ENCODE results near the gene OR6S1.
"Not testable (repeated sequence)": the region's sequence is repeated elsewhere in the genome, so short reads cannot be mapped to it uniquely, and the experiment has no call there.

OR6S1 gene

DNA sequence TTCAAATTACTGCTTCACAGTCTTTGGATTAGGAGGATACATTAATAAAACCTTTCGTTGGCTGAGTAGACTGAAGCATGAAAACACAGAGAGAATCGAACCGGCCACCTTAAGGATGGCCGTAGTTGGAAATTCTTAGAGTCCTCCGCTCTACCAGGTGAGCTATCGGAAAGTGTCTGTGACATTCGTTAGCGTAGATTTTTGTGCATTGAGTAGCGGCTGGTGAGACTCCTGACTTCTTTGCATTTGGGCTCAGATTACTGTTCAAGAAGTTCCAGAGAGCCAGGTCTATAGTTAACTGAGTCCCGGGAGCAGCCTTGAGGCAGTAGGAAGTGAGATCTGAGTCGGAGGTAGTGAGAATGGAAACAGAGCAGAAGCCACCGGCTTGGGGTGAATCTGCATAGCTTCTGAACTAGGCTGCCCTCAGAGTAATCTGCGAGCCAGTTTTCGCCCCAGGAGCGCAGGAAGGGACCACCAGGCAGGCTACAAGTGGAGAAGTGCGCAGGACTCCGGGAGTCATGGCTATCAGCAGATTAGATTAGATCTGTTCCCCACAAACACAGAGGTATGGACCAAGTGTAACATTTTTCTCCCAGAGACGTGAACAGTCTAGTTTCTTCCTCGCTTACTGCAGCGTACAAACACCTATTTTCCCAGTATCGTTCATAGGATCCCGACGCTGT lies 11.0 kb downstream of the OR6S1 start:
- 1 to 4% methylated on average over 15 to 21 of the region's 23 CpGs for WGBS, 2 experiments (ENCODE audit: insufficient coverage in 2 of 2)
- H3K4me1 ChIP-seq (ENCODE audit: control insufficient read depth, insufficient read depth, low read length, poor library complexity, severe bottlenecking), result peaks cover 17% of the 10 kb centered on the region
- no peaks in the 10 kb centered on the region for H3K36me3 ChIP-seq (ENCODE audit: control insufficient read depth, insufficient read depth, low read length)
- peak overlapping the region; percentile 54 for H3K4me3 ChIP-seq (ENCODE audit: extremely low read depth, insufficient read depth, low read length, poor library complexity, severe bottlenecking)
- no peaks in the 10 kb centered on the region for H3K9me3 ChIP-seq (ENCODE audit: control insufficient read depth, low read length)
- H3K27ac ChIP-seq (ENCODE audit: low read depth, low read length, severe bottlenecking), result no peak overlapping the region

DNA sequence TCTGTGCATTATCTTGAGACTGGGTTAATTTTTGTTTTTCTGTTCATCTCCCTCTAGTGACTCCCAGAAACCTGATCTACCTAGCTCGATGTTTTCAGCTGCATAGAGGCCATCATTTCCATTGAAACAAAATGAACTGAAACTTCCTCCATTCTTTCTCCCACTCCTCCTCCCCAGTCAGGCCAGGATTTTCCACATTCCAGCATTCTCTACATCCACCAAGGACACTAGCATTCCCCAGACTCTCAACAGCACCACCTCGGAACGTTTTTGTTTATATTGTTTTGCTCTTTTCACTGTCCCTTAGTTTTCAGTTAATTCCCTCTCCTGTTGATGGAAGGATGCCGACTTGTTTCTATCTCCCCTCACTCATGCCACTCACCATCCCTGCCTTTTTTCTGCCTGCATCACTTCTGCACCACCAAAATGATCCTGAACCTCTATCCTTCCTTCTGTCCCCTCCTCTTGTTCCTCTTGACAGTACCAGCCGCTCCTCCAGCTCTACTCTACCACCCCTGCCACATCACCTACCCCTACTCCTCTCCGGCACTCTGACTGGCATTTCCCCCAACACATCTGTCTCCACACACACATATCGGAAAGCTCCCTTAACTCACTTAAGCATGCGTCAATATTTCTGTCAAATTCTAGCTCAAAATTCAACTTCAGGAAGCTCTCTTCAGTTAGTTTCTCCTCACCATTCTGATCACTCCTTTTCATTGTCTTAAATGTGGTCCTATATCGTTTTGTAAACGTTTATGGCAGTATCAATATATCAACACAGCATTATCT lies 13.2 kb downstream of the OR6S1 start:
- 30 to 35% methylated on average over 8 of the region's 10 CpGs for WGBS, 2 experiments (ENCODE audit: insufficient coverage in 2 of 2)
- Histone ChIP-seq H3K4me1 (ENCODE audit: control insufficient read depth, insufficient read depth, low read length, poor library complexity, severe bottlenecking) (peaks cover 17% of the 10 kb centered on the region), H3K9me3 (ENCODE audit: control insufficient read depth, low read length) (no peaks in the 10 kb centered on the region), H3K4me3 (ENCODE audit: extremely low read depth, insufficient read depth, low read length, poor library complexity, severe bottlenecking) (no peak overlapping the region), H3K27ac (ENCODE audit: low read depth, low read length, severe bottlenecking) (peak overlapping the region; percentile 8), H3K36me3 (ENCODE audit: control insufficient read depth, insufficient read depth, low read length) (no peaks in the 10 kb centered on the region)

GRCh38 chr14:20627346-20628027 lies 14.0 kb downstream of the OR6S1 start:
- WGBS, 2 experiments (ENCODE audit: insufficient coverage in 2 of 2), result 57 to 58% methylated on average over 2 to 3 of the region's 5 CpGs
- Histone ChIP-seq H3K4me1 (ENCODE audit: control insufficient read depth, insufficient read depth, low read length, poor library complexity, severe bottlenecking) (peaks cover 17% of the 10 kb centered on the region), H3K27ac (ENCODE audit: low read depth, low read length, severe bottlenecking) (peak overlapping the region; percentile 8), H3K4me3 (ENCODE audit: extremely low read depth, insufficient read depth, low read length, poor library complexity, severe bottlenecking) (no peak overlapping the region), H3K9me3 (ENCODE audit: control insufficient read depth, low read length) (no peaks in the 10 kb centered on the region), H3K36me3 (ENCODE audit: control insufficient read depth, insufficient read depth, low read length) (no peaks in the 10 kb centered on the region)

DNA sequence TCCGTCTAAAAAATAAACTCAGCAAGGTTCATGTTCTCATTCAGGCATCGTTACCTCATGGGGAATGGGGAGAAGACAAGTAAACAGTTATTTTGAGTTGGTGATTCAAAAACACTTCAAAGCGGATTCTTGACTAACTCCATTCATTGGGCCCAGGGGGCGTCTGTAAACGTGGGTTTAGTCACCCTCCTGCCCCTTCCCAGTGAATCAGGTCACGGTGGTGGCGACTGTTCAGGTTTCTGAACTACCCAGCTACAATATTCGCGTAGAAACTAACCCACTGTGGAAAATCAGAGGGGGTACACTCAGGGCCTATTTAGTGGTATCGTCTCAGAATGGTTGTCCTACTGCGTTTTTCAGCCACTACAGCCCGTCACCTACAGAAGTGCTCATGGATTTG lies 15.2 kb downstream of the OR6S1 start:
- Histone ChIP-seq H3K4me1 (ENCODE audit: control insufficient read depth, insufficient read depth, low read length, poor library complexity, severe bottlenecking) (peaks cover 17% of the 10 kb centered on the region), H3K27ac (ENCODE audit: low read depth, low read length, severe bottlenecking) (no peak overlapping the region), H3K4me3 (ENCODE audit: extremely low read depth, insufficient read depth, low read length, poor library complexity, severe bottlenecking) (peak overlapping the region; percentile 18), H3K36me3 (ENCODE audit: control insufficient read depth, insufficient read depth, low read length) (no peaks in the 10 kb centered on the region), H3K9me3 (ENCODE audit: control insufficient read depth, low read length) (no peaks in the 10 kb centered on the region)
- 55 to 69% methylated on average over 9 to 10 of the region's 12 CpGs for WGBS, 2 experiments (ENCODE audit: insufficient coverage in 2 of 2)

DNA sequence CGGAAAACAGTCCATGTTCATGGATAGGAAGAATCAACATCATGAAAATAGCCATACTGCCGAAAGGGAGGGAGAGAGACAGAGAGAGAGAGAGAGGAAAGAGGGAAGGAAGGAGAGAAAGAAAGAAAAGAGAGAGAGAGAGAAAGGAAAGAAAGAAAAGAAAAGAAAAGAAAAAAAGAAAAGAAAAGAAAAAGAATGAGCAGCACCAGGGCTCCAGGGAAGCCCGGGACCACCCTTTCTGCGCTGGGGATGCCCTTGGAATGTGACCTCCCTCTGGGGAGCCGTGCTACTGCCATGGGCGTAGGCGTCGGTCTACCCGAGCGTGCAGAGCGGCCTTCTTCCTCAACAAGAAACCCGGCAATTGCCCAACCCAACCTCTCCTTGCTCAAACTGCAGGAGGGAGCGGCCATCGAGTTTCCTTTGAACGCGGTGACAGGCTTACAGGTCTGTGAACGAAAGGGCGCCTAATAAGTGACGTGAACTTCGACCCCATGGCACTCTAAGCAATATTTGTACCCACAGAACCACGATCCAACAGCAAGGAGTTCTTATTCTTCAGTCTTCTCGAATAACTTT lies 16.9 kb downstream of the OR6S1 start:
- WGBS, 2 experiments (ENCODE audit: insufficient coverage in 2 of 2), result 6 to 9% methylated on average over 21 of the region's 22 CpGs
- H3K27ac ChIP-seq (ENCODE audit: low read depth, low read length, severe bottlenecking), result no peak overlapping the region

DNA sequence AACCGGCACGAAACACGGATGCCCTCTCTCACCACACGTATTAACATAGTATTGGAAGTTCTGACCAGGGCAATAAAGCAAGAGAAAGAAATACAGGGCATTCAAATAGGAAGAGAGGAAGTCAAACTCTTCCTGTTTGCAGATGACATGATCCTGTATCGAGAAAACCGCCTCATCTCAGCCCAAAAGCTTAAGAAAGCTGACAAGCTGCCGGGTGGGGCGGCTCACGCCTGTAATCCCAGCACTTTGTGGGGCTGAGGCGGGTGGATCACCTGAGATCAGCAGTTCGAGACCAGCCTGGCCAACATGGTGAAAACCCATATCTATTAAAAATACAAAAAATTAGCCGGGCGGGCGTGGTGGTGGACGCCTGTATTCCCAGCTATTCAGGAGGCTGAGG lies 17.7 kb downstream of the OR6S1 start:
- no peak overlapping the region for H3K27ac ChIP-seq (ENCODE audit: low read depth, low read length, severe bottlenecking)
- WGBS, 2 experiments (ENCODE audit: insufficient coverage in 2 of 2), result 91 to 94% methylated on average over 10 to 11 of the region's 15 CpGs
- H3K4me3 ChIP-seq (ENCODE audit: extremely low read depth, insufficient read depth, low read length, poor library complexity, severe bottlenecking), result no peak overlapping the region
- H3K9me3 ChIP-seq (ENCODE audit: control insufficient read depth, low read length), result no peaks in the 10 kb centered on the region
- no peaks in the 10 kb centered on the region for H3K36me3 ChIP-seq (ENCODE audit: control insufficient read depth, insufficient read depth, low read length)
- peaks cover 17% of the 10 kb centered on the region for H3K4me1 ChIP-seq (ENCODE audit: control insufficient read depth, insufficient read depth, low read length, poor library complexity, severe bottlenecking)

More for the DNA sequence above, 16.9 kb downstream of the OR6S1 start:
- peaks cover 17% of the 10 kb centered on the region for H3K4me1 ChIP-seq (ENCODE audit: control insufficient read depth, insufficient read depth, low read length, poor library complexity, severe bottlenecking)
- H3K4me3 ChIP-seq (ENCODE audit: extremely low read depth, insufficient read depth, low read length, poor library complexity, severe bottlenecking), result peak overlapping the region; percentile 57
- no peaks in the 10 kb centered on the region for H3K36me3 ChIP-seq (ENCODE audit: control insufficient read depth, insufficient read depth, low read length)
- no peaks in the 10 kb centered on the region for H3K9me3 ChIP-seq (ENCODE audit: control insufficient read depth, low read length)

GRCh38 chr14:20622816-20623291 lies 18.6 kb downstream of the OR6S1 start:
- Histone ChIP-seq H3K36me3 (ENCODE audit: control insufficient read depth, insufficient read depth, low read length) (no peaks in the 10 kb centered on the region), H3K4me3 (ENCODE audit: extremely low read depth, insufficient read depth, low read length, poor library complexity, severe bottlenecking) (no peak overlapping the region), H3K27ac (ENCODE audit: low read depth, low read length, severe bottlenecking) (no peak overlapping the region), H3K9me3 (ENCODE audit: control insufficient read depth, low read length) (no peaks in the 10 kb centered on the region), H3K4me1 (ENCODE audit: control insufficient read depth, insufficient read depth, low read length, poor library complexity, severe bottlenecking) (peaks cover 12% of the 10 kb centered on the region)
- 81 to 85% methylated on average over 23 to 28 of the region's 29 CpGs for WGBS, 2 experiments (ENCODE audit: insufficient coverage in 2 of 2)

- Histone ChIP-seq H3K27ac (ENCODE audit: low read depth, low read length, severe bottlenecking) (no peak overlapping the region), H3K4me3 (ENCODE audit: extremely low read depth, insufficient read depth, low read length, poor library complexity, severe bottlenecking) (no peak overlapping the region), H3K4me1 (ENCODE audit: control insufficient read depth, insufficient read depth, low read length, poor library complexity, severe bottlenecking) (no peaks in the 10 kb centered on the region), H3K36me3 (ENCODE audit: control insufficient read depth, insufficient read depth, low read length) (no peaks in the 10 kb centered on the region), H3K9me3 (ENCODE audit: control insufficient read depth, low read length) (no peaks in the 10 kb centered on the region)
- 54 to 100% methylated on average over 1 to 2 of the region's 2 CpGs for WGBS, 2 experiments (ENCODE audit: insufficient coverage in 2 of 2)
Measured at GRCh38 chr14:20620798-20621478, 20.6 kb downstream of the OR6S1 start.

GRCh38 chr14:20619688-20620087 lies 21.8 kb downstream of the OR6S1 start:
- H3K9me3 ChIP-seq (ENCODE audit: control insufficient read depth, low read length); H3K4me1 ChIP-seq (ENCODE audit: control insufficient read depth, insufficient read depth, low read length, poor library complexity, severe bottlenecking); H3K27ac ChIP-seq (ENCODE audit: low read depth, low read length, severe bottlenecking); H3K36me3 ChIP-seq (ENCODE audit: control insufficient read depth, insufficient read depth, low read length); H3K4me3 ChIP-seq (ENCODE audit: extremely low read depth, insufficient read depth, low read length, poor library complexity, severe bottlenecking): not testable (repeated sequence)
- WGBS, 2 experiments (ENCODE audit: insufficient coverage in 2 of 2), result 80 to 90% methylated on average over 2 to 3 of the region's 6 CpGs

GRCh38 chr14:20618271-20618749 lies 23.2 kb downstream of the OR6S1 start:
- H3K4me1 ChIP-seq (ENCODE audit: control insufficient read depth, insufficient read depth, low read length, poor library complexity, severe bottlenecking), result no peaks in the 10 kb centered on the region
- 77 to 85% methylated on average over 2 to 4 of the region's 4 CpGs for WGBS, 2 experiments (ENCODE audit: insufficient coverage in 2 of 2)
- no peak overlapping the region for H3K4me3 ChIP-seq (ENCODE audit: extremely low read depth, insufficient read depth, low read length, poor library complexity, severe bottlenecking)
- no peaks in the 10 kb centered on the region for H3K36me3 ChIP-seq (ENCODE audit: control insufficient read depth, insufficient read depth, low read length)
- H3K27ac ChIP-seq (ENCODE audit: low read depth, low read length, severe bottlenecking), result no peak overlapping the region
- H3K9me3 ChIP-seq (ENCODE audit: control insufficient read depth, low read length), result no peaks in the 10 kb centered on the region
